GM12878 (cell line): ENCODE measurements around the gene DIPK1A. TPM values are rescaled to one million over a fixed set of nuclear protein-coding genes. Genes with fewer than 3 reads are reported as not detected.
A peak's percentile ranks its signal among the peaks of the same experiment; 100 is the strongest.

Experiments used
- ATAC-seq: fragments of 200-7000 bp; cut with Tn5 transposase; 3 replicates; pipeline ENCODE4 v1.9.1; 2020; ENCODE audit warnings: mild to moderate bottlenecking, moderate library complexity
- BruUV-seq: library from RNA; stranded (reverse); fragments of 400-500 nt; replicated peaks from 2 replicates; lab custom pipeline; 2021; lab: Mats Ljungman, UMichigan
- CTCF ChIA-PET: fragments of 300-600 bp; sonication (Branson Sonifier 250); formaldehyde crosslinking; extraction: SDS; loops from one replicate; lab custom pipeline; 2021; ENCODE audit warnings: inconsistent platforms; lab: Yijun Ruan, JAX
- POLR2A ChIA-PET: fragments of 350-600 bp; formaldehyde crosslinking; extraction: SDS; loops from one replicate; lab custom pipeline; 2021; ENCODE audit warnings: inconsistent platforms; lab: Charles Lee
- RAD21 ChIA-PET: fragments of 300-600 bp; sonication (Branson Sonifier 250); formaldehyde crosslinking; loops from one replicate; lab custom pipeline; 2023; ENCODE audit warnings: antibody characterized with exemption; ENCODE audit not compliant: unreplicated experiment; lab: Charles Lee
- SMC1A ChIA-PET: fragments of 300-600 bp; sonication (Branson Sonifier 250); formaldehyde crosslinking; loops from one replicate; lab custom pipeline; 2023; ENCODE audit not compliant: unreplicated experiment, uncharacterized antibody; lab: Charles Lee
- DNase-seq: peaks from one replicate; pipeline ENCODE4 v3.0.0-alpha.2; 2011; ENCODE audit warnings: low read depth, low spot score
- FAIRE-seq: peaks from 3 replicates; lab custom pipeline; 2011; peaks lifted over from hg19 to GRCh38; lab: Jason Lieb, UNC
- H2AFZ ChIP-seq: 2 replicates; pipeline ENCODE4 v1.6.0; 2011; ENCODE audit warnings: low read depth, low read length, control low read depth; ENCODE audit not compliant: control insufficient read depth
- H3K27ac ChIP-seq: 2 replicates; pipeline ENCODE4 v1.5.1; 2011; ENCODE audit warnings: control low read depth; ENCODE audit not compliant: control insufficient read depth, insufficient read depth
- H3K27me3 ChIP-seq, 2 experiments: replicated peaks in 1 of 2; 2 replicates each; pipeline versions ENCODE4 v1.6.0 to v1.6.1; 2011; ENCODE audit warnings: low read length in 1 of 2; ENCODE audit not compliant: control insufficient read depth in 2 of 2, insufficient read depth in 2 of 2
- H3K36me3 ChIP-seq, 2 experiments: 2 replicates each; pipeline ENCODE4 v1.5.1; 2011; ENCODE audit warnings: low read length in 1 of 2; ENCODE audit not compliant: control insufficient read depth in 2 of 2, insufficient read depth in 2 of 2
- H3K4me1 ChIP-seq: 2 replicates; pipeline ENCODE4 v1.6.1; 2011; ENCODE audit warnings: mild to moderate bottlenecking, low read length, moderate library complexity, mixed read lengths; ENCODE audit not compliant: control insufficient read depth, insufficient read depth
- H3K4me2 ChIP-seq: 2 replicates; pipeline ENCODE4 v1.6.0; 2011; ENCODE audit warnings: control low read depth; ENCODE audit not compliant: control insufficient read depth, insufficient read depth
- H3K4me3 ChIP-seq: fragments of 200-600 bp; sonication (generic); 2 replicates; pipeline ENCODE4 v1.5.1; 2016
- H3K79me2 ChIP-seq: 2 replicates; pipeline ENCODE4 v1.6.0; 2011; ENCODE audit warnings: low read length; ENCODE audit not compliant: control insufficient read depth, insufficient read depth
- H3K9ac ChIP-seq: 2 replicates; pipeline ENCODE4 v1.8.0; 2011; ENCODE audit warnings: low read length, control low read depth, mixed read lengths; ENCODE audit not compliant: control insufficient read depth, insufficient read depth
- H3K9me3 ChIP-seq: replicated peaks from 3 replicates; pipeline ENCODE4 v1.5.1; 2011; ENCODE audit warnings: mild to moderate bottlenecking, low read length; ENCODE audit not compliant: control insufficient read depth, insufficient read depth
- H4K20me1 ChIP-seq: 2 replicates; pipeline ENCODE4 v1.6.0; 2011; ENCODE audit not compliant: control insufficient read depth, insufficient read depth
- E2F4 ChIP-seq: IDR thresholded peaks from 2 replicates; pipeline ENCODE4 v1.6.1; 2012; ENCODE audit warnings: low read depth, low read length, improper control_type of control experiment
- EED ChIP-seq: sonication (generic); IDR thresholded peaks from 2 replicates; pipeline ENCODE4 v1.6.1; 2016; ENCODE audit warnings: antibody characterized with exemption, low read depth
- FOXM1 ChIP-seq: IDR thresholded peaks from 2 replicates; pipeline ENCODE4 v1.6.1; 2012; ENCODE audit warnings: low read depth, mild to moderate bottlenecking, inconsistent platforms, low read length, moderate library complexity
- IKZF1 ChIP-seq: fragments of 450-650 bp; conservative IDR thresholded peaks from 2 replicates; pipeline ENCODE4 v1.6.1; 2017; ENCODE audit warnings: antibody characterized with exemption, mild to moderate bottlenecking
- JUNB ChIP-seq: IDR thresholded peaks from 2 replicates; pipeline ENCODE4 v1.6.1; 2016; ENCODE audit warnings: antibody characterized with exemption, mild to moderate bottlenecking
- MTA3 ChIP-seq: IDR thresholded peaks from 2 replicates; pipeline ENCODE4 v1.6.1; 2012; ENCODE audit warnings: low read length, inconsistent platforms, borderline replicate concordance
- NRF1 ChIP-seq: conservative IDR thresholded peaks from 2 replicates; pipeline ENCODE4 v1.6.1; 2011; ENCODE audit warnings: mild to moderate bottlenecking, low read depth, low read length, improper control_type of control experiment
- RAD51 ChIP-seq: fragments of 450-650 bp; IDR thresholded peaks from 2 replicates; pipeline ENCODE4 v1.6.1; 2016; ENCODE audit warnings: moderate library complexity, mild to moderate bottlenecking, inconsistent platforms
- SKIL ChIP-seq: fragments of 450-650 bp; IDR thresholded peaks from 2 replicates; pipeline ENCODE4 v1.6.1; 2017; ENCODE audit warnings: mild to moderate bottlenecking, low read depth, inconsistent platforms; ENCODE audit not compliant: poor library complexity, severe bottlenecking
- ZBTB4 ChIP-seq: fragments of 450-650 bp; formaldehyde crosslinking; IDR thresholded peaks from 2 replicates; pipeline ENCODE4 v1.4.0; 2022; ENCODE audit warnings: mild to moderate bottlenecking, moderate library complexity
- WGBS: methylation state at CpG from one replicate; pipeline ENCODE4 v1.1.6; 2016; ENCODE audit warnings: low lambda C conversion rate; ENCODE audit not compliant: insufficient replicate concordance, insufficient coverage; ENCODE audit errors: missing lambda C conversion rate; 5-methylcytosine and 5-hydroxymethylcytosine counted together
- in situ Hi-C: fragments of 300-500 bp; cut with MboI; formaldehyde crosslinking; loops from 9 replicates; pipeline ENCODE4 v1.14.3; 2018; ENCODE audit warnings: mixed read lengths
- intact Hi-C: fragments of 100-400 bp; cut with micrococcal nuclease; formaldehyde crosslinking; loops from one replicate; pipeline ENCODE4 v1.14.2; 2022; ENCODE audit not compliant: unreplicated experiment
- polyA plus RNA-seq, 11 experiments: library from polyadenylated mRNA; depleted of rRNA in 4 of 11; unstranded in 6 of 11; stranded (reverse) in 5 of 11; fragments of >200 nt; fragmentation: Nextera tagmentation in 4 of 11; fragmentation: Illumina TruSeq in 1 of 11; extraction: Ambion mirVana in 4 of 11; extraction: Trizol in 1 of 11; gene quantifications; 1 replicate in 1 of 11; 2 replicates in 10 of 11; pipeline versions ENCODE4 v1.2.1 to v1.2.3, GENCODE V29; 2011 to 2016; ENCODE audit warnings: inconsistent platforms in 2 of 11, missing spikeins in 2 of 11, low read depth in 1 of 11
- total RNA-seq, 4 experiments: library from RNA; depleted of rRNA in 3 of 4; stranded (reverse); fragments of >200 nt in 3 of 4; fragmentation: Illumina TruSeq in 1 of 4; extraction: Trizol in 1 of 4; gene quantifications; 2 replicates each; pipeline versions ENCODE4 v1.2.1 to v1.2.3, GENCODE V29; 2013 to 2021

The DIPK1A gene
- total and polyA plus RNA-seq, 10 of the 15 experiments (the other 5 are each of a cell fraction or from before 2014, with no cell fraction given), result 4.9 to 15.0 (median 9.7) TPM

GRCh38 chr1:92961896-92962752, 862 bp upstream of the DIPK1A start (continued):
- TF ChIP-seq ZBTB4 (CRISPR knock-in tag), result no peak

- no TSS peak for BruUV-seq
- Histone ChIP-seq H3K9ac (peak overlapping the region; percentile 83), H2AFZ (peak overlapping the region; percentile 84), H3K9me3 (no peaks in the 10 kb centered on the region), H3K79me2 (peaks cover 50% of the 10 kb centered on the region), H4K20me1 (no peaks in the 10 kb centered on the region), H3K4me1 (peaks cover 40% of the 10 kb centered on the region), H3K27me3 (no peaks in the 10 kb centered on the region), H3K4me3 (peak overlapping the region; percentile 97), H3K36me3 (no peaks in the 10 kb centered on the region), H3K4me2 (peak overlapping the region; percentile 73), H3K27ac (peak overlapping the region; percentile 91)
- DNase-seq (peak; percentile 72), FAIRE-seq (peak; percentile 64), ATAC-seq (peak; percentile 66)
- CTCF ChIA-PET, result interaction anchor here (0.6 to 10.7 kb wide), 31 partner anchors 8 to 1942 kb away, joined by 3 to 169 read pairs (median 5); no protein-coding TSS in a partner anchor
- intact Hi-C loops, result loop anchor here (1.0 to 5.0 kb wide), 4 partner anchors 34 to 222 kb away; partner anchors contain the start of genes CCDC18, MTF2 and TMED5
- in situ Hi-C loops, result no loop called here
- RAD21 ChIA-PET, result interaction anchor here (0.6 to 11.6 kb wide), 19 partner anchors 12 to 128 kb away, joined by 3 to 204 read pairs (median 5); partner anchors contain the start of gene RPL5
- WGBS, result under 1% methylated on average over 39 of the region's 44 CpGs
- SMC1A ChIA-PET, result interaction anchor here (0.7 to 11.1 kb wide), 18 partner anchors 11 to 211 kb away, joined by 3 to 179 read pairs (median 4); partner anchors contain the start of gene RPL5
- POLR2A ChIA-PET, result interaction anchor here (0.6 to 6.4 kb wide), 10 partner anchors 10 to 79 kb away, joined by 3 to 103 read pairs (median 5); no protein-coding TSS in a partner anchor
- TF ChIP-seq E2F4 (no peak), MTA3 (0 out of 2 replicates have a peak, but pooled peaks have one; percentile 49), IKZF1 (peak; percentile 57; the same call in 1 of the 2 replicates), JUNB (no peak), FOXM1 (peak; percentile 67), SKIL (peak; percentile 74), EED (peak; percentile 38; the same call in 1 of the 2 replicates), RAD51 (peak; percentile 14; the same call in 1 of the 2 replicates), NRF1 (no peak)
Measured at GRCh38 chr1:92960395-92961130, 699 bp downstream of the DIPK1A start.
